ENCODE data around the gene IER5. TPM values are rescaled to one million over a fixed set of nuclear protein-coding genes. Genes with fewer than 3 reads are reported as not detected.

Gene IER5
- total RNA-seq, 1 donor: 17.4 TPM

DNA sequence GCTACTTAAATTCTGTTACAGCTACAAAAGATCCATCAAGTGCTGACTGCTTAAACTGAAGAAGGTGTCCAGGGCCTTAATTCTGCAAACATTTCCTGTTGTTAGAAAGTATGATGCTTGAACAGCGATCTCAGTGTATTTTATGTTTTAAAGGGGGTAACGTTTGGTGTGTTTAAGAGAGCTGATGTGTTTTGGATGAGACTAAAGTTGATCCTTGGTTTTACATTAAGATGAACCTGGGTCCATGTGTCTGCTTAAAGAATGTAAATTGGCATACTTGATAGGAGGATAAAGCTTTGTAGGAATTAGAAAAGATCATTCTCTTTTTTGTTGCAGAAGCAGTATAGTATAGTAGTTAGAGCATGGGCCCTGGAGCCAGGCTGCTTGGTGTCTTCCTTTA, 3.6 kb downstream of the IER5 start:
- peaks cover 70% of the 10 kb centered on the region for H3K4me1 ChIP-seq (ENCODE audit: insufficient read depth, low read length)
- H3K4me2 ChIP-seq (ENCODE audit: insufficient read depth, low read length): peak overlapping the region; percentile 93
- H3K27me3 ChIP-seq (ENCODE audit: insufficient read depth, low read length): no peaks in the 10 kb centered on the region
- H2AFZ ChIP-seq (ENCODE audit: low read length): no peak overlapping the region
- H3K79me2 ChIP-seq (ENCODE audit: insufficient read depth, low read length): peaks cover 52% of the 10 kb centered on the region
- peaks cover 23% of the 10 kb centered on the region for H3K36me3 ChIP-seq (ENCODE audit: insufficient read depth, low read length)
- no peaks in the 10 kb centered on the region for H3K9me3 ChIP-seq (ENCODE audit: low read depth, low read length)
- peaks cover 47% of the 10 kb centered on the region for H4K20me1 ChIP-seq (ENCODE audit: insufficient read depth, low read length)
- no peak for TF ChIP-seq CTCF (IDR thresholded peaks at IDR 0.05; ENCODE audit: extremely low read depth, low read depth, low read length)
- H3K4me3 ChIP-seq (ENCODE audit: insufficient read depth, low read length): peak overlapping the region; percentile 92
- peak; percentile 47 for DNase-seq (ENCODE audit: insufficient read length, low spot score, missing footprints)
- H3K27ac ChIP-seq (ENCODE audit: low read depth, low read length): no peak overlapping the region

DNA sequence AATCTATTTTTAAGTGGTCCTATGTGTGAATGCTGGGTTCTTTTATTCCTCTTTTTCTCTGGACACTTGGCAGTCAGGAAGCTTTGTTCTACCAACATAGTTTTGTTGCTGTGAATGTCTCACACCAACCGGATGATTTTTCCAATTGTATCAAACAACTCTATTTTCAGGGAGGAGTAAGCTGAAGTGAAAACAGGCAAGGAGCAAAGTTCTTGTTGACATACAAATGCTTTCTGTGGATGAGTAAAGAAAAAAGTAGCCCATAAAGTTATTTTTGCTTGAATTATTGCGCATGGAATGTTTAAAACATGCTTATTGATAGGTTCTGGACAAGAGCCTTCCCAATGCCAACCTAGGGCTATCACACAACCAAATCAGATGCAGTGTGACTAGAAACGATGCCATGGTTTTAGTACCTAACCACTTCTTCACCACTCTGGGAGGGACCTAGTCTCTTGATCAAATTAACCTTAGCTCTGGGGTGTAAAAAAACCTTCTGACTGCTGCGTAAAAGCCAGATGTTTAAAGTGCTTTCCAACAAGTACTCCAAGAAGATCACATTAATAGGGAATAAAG, 4.5 kb downstream of the IER5 start:
- H3K27ac ChIP-seq (ENCODE audit: low read depth, low read length): peak overlapping the region; percentile 18
- H3K9me3 ChIP-seq (ENCODE audit: low read depth, low read length): no peaks in the 10 kb centered on the region
- peak overlapping the region; percentile 11 for H3K4me3 ChIP-seq (ENCODE audit: insufficient read depth, low read length)
- H3K4me1 ChIP-seq (ENCODE audit: insufficient read depth, low read length): peaks cover 67% of the 10 kb centered on the region
- H3K4me2 ChIP-seq (ENCODE audit: insufficient read depth, low read length): peak overlapping the region; percentile 93
- H3K36me3 ChIP-seq (ENCODE audit: insufficient read depth, low read length): peaks cover 23% of the 10 kb centered on the region
- peaks cover 51% of the 10 kb centered on the region for H3K79me2 ChIP-seq (ENCODE audit: insufficient read depth, low read length)
- no peaks in the 10 kb centered on the region for H3K27me3 ChIP-seq (ENCODE audit: insufficient read depth, low read length)
- DNase-seq (ENCODE audit: insufficient read length, low spot score, missing footprints): no peak
- H2AFZ ChIP-seq (ENCODE audit: low read length): no peak overlapping the region
- no peak for TF ChIP-seq CTCF (IDR thresholded peaks at IDR 0.05; ENCODE audit: extremely low read depth, low read depth, low read length)
- H4K20me1 ChIP-seq (ENCODE audit: insufficient read depth, low read length): peaks cover 47% of the 10 kb centered on the region

DNA sequence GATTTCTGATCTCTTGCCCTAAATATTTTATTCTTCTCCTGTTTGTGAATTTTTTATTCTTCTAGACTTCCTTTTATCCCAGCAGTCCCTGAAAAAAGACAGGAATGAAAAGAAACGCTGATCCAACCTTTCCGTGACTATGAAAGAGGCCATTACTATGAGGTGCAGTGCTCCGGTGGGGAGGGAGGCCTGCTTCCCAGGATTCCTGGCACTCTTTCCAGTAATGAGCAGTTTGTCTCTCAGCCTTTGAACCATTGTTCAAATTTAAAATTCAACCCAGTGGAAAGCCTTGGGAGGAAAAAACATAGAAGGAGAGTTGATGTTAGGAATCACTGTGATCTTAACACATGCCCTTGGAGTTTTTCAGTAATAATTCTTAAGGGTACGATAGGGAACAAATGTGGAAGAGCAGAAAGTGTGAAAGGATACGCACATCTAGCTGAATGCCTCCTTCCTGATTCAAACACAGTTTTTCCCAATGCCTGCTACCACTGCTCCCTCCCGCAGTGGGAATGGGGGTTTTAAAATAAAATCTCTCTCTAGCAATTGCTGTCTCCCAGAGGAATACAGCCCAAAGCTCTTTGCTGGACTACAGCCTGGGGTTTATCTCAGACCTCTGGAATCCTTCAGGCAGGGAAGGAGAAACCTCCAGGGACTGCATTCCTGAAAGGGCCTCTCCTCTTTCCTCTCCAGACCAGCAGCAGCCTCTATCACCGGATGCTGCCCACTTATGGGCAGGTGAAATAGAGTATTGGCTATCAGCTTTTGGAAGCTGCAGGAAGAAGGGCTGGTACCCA, 6.1 kb downstream of the IER5 start:
- Histone ChIP-seq H4K20me1 (ENCODE audit: insufficient read depth, low read length) (peaks cover 37% of the 10 kb centered on the region), H3K9me3 (ENCODE audit: low read depth, low read length) (no peaks in the 10 kb centered on the region), H3K4me2 (ENCODE audit: insufficient read depth, low read length) (peak overlapping the region; percentile 36), H3K36me3 (ENCODE audit: insufficient read depth, low read length) (peaks cover 23% of the 10 kb centered on the region), H3K79me2 (ENCODE audit: insufficient read depth, low read length) (peaks cover 36% of the 10 kb centered on the region), H3K27me3 (ENCODE audit: insufficient read depth, low read length) (no peaks in the 10 kb centered on the region), H3K27ac (ENCODE audit: low read depth, low read length) (peak overlapping the region; percentile 72), H2AFZ (ENCODE audit: low read length) (no peak overlapping the region), H3K4me1 (ENCODE audit: insufficient read depth, low read length) (peaks cover 72% of the 10 kb centered on the region), H3K4me3 (ENCODE audit: insufficient read depth, low read length) (no peak overlapping the region)
- DNase-seq (ENCODE audit: insufficient read length, low spot score, missing footprints): peak; percentile 96
- no peak for TF ChIP-seq CTCF (IDR thresholded peaks at IDR 0.05; ENCODE audit: extremely low read depth, low read depth, low read length)

GRCh38 chr1:181095260-181095659, 6.8 kb downstream of the IER5 start:
- peak overlapping the region; percentile 36 for H3K4me2 ChIP-seq (ENCODE audit: insufficient read depth, low read length)
- no peak overlapping the region for H3K4me3 ChIP-seq (ENCODE audit: insufficient read depth, low read length)

More at GRCh38 chr1:181095260-181095659, 6.8 kb downstream of the IER5 start:
- Histone ChIP-seq H3K27me3 (ENCODE audit: insufficient read depth, low read length) (no peaks in the 10 kb centered on the region), H3K9me3 (ENCODE audit: low read depth, low read length) (no peaks in the 10 kb centered on the region), H3K4me1 (ENCODE audit: insufficient read depth, low read length) (peaks cover 79% of the 10 kb centered on the region), H3K79me2 (ENCODE audit: insufficient read depth, low read length) (peaks cover 30% of the 10 kb centered on the region), H3K27ac (ENCODE audit: low read depth, low read length) (peak overlapping the region; percentile 72), H3K36me3 (ENCODE audit: insufficient read depth, low read length) (peaks cover 18% of the 10 kb centered on the region), H2AFZ (ENCODE audit: low read length) (no peak overlapping the region), H4K20me1 (ENCODE audit: insufficient read depth, low read length) (peaks cover 31% of the 10 kb centered on the region)
- no peak for TF ChIP-seq CTCF (IDR thresholded peaks at IDR 0.05; ENCODE audit: extremely low read depth, low read depth, low read length)
- no peak for DNase-seq (ENCODE audit: insufficient read length, low spot score, missing footprints)
